ENCODE results near the gene PHF24. TPM values are rescaled to one million over a fixed set of nuclear protein-coding genes. Genes with fewer than 3 reads are reported as not detected.

The PHF24 gene
- total RNA-seq, 2 experiments from 2014 or later = not detected

- Histone ChIP-seq H3K4me1 (ENCODE audit: insufficient read depth, low read length) (peaks cover 71% of the 10 kb centered on the region), H3K27ac (ENCODE audit: low read depth in 1 of 2, low read length in 2 of 2) (no peak overlapping the region), H3K4me3 (ENCODE audit: low read length) (no peak overlapping the region), H3K27me3 (ENCODE audit: control insufficient read depth in 1 of 2, insufficient read depth in 2 of 2, low read length in 2 of 2) (no peaks in the 10 kb centered on the region), H3K36me3 (ENCODE audit: insufficient read depth, low read length) (no peaks in the 10 kb centered on the region), H3K9me3 (ENCODE audit: control insufficient read depth in 1 of 2, insufficient read depth in 1 of 2, low read length in 2 of 2) (no peaks in the 10 kb centered on the region)
- ATAC-seq (ENCODE audit: poor library complexity) (no peak), DNase-seq (peak in 12 of 14 experiments; percentile 20 to 77 (median 44))
- H3K4me3 Mint-ChIP-seq = no peak overlapping the region
- ChIA-PET POLR2A (interaction anchor here (1.3 kb wide), 1 partner anchor 86 kb away, joined by 4 read pairs; no protein-coding TSS in a partner anchor), CTCF (interaction anchor here (0.8 to 2.3 kb wide), 8 partner anchors 8 to 118 kb away, joined by 3 to 16 read pairs (median 4); partner anchors contain the start of gene STOML2)
- H3K27ac Mint-ChIP-seq = peak overlapping the region; percentile 84
- intact Hi-C loops (cut with DNase I, micrococcal nuclease) = loop anchor here (1.0 to 10.0 kb wide), 9 partner anchors 86 to 749 kb away; partner anchors contain the start of genes CREB3 (in 1 of the 2), ENHO (in 1 of the 2), PIGO (in 1 of the 2) and TLN1 (in 1 of the 2)
- H3K4me1 Mint-ChIP-seq (ENCODE audit: low read depth) = peaks cover 75% of the 10 kb centered on the region
- H3K36me3 Mint-ChIP-seq (ENCODE audit: low read depth) = no peaks in the 10 kb centered on the region
- H3K9me3 Mint-ChIP-seq = no peaks in the 10 kb centered on the region
- H3K27me3 Mint-ChIP-seq = no peaks in the 10 kb centered on the region
- peak; percentile 74 for TF ChIP-seq CTCF (IDR thresholded peaks at IDR 0.05)
Measured at GRCh38 chr9:34985311-34985899, 27.3 kb downstream of the PHF24 start.

DNA sequence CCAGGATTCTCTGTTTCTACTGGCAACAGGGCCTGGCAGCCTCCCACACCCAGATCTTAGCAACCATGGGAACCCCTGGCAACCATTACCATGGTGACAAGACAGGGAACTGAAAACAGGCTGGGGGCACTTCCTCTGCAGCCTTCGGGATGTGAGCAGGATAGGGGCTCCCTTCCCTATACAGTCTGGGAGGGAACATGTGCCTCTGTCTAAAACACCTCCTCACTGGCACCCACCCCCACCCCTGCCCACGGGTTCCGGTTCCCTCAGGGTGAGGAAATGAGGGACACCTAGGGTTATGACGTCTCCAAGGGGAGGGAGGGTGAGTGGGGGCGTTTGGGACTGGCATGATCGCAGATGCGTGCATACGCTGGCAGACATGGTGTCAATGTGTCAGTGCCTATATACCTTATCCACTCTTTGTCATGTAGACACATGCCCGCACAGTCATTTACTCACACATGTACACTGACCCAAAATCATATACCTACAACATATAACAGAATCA lies 28.5 kb downstream of the PHF24 start:
- H3K27me3 Mint-ChIP-seq = no peaks in the 10 kb centered on the region
- H3K36me3 ChIP-seq (ENCODE audit: insufficient read depth, low read length) = no peaks in the 10 kb centered on the region
- intact Hi-C loops (cut with DNase I, micrococcal nuclease) = loop anchor here (5.0 to 10.0 kb wide), 7 partner anchors 86 to 748 kb away; partner anchors contain the start of genes CREB3 (in 1 of the 2), ENHO (in 1 of the 2), PIGO (in 1 of the 2) and TLN1 (in 1 of the 2)
- peak overlapping the region in 1 of 2 donors; percentile 4 for H3K27ac ChIP-seq (ENCODE audit: low read depth in 1 of 2, low read length in 2 of 2)
- no peak for TF ChIP-seq CTCF (IDR thresholded peaks at IDR 0.05)
- CTCF ChIA-PET = interaction anchor here (0.7 kb wide), 1 partner anchor 79 kb away, joined by 3 read pairs; no protein-coding TSS in a partner anchor
- H3K9me3 Mint-ChIP-seq = no peaks in the 10 kb centered on the region
- H3K9me3 ChIP-seq (ENCODE audit: control insufficient read depth in 1 of 2, insufficient read depth in 1 of 2, low read length in 2 of 2) = no peaks in the 10 kb centered on the region
- H3K4me1 ChIP-seq (ENCODE audit: insufficient read depth, low read length) = peaks cover 74% of the 10 kb centered on the region
- no peaks in the 10 kb centered on the region for H3K27me3 ChIP-seq (ENCODE audit: control insufficient read depth in 1 of 2, insufficient read depth in 2 of 2, low read length in 2 of 2)
- ATAC-seq (ENCODE audit: poor library complexity) (peak; percentile 35), DNase-seq (peak in 13 of 14 experiments; percentile 15 to 88 (median 50))
- POLR2A ChIA-PET = no interaction called here
- H3K4me3 ChIP-seq (ENCODE audit: low read length) = no peak overlapping the region
- peak overlapping the region; percentile 63 for H3K4me3 Mint-ChIP-seq
- peaks cover 77% of the 10 kb centered on the region for H3K4me1 Mint-ChIP-seq (ENCODE audit: low read depth)
- H3K36me3 Mint-ChIP-seq (ENCODE audit: low read depth) = no peaks in the 10 kb centered on the region
- H3K27ac Mint-ChIP-seq = peak overlapping the region; percentile 84

DNA sequence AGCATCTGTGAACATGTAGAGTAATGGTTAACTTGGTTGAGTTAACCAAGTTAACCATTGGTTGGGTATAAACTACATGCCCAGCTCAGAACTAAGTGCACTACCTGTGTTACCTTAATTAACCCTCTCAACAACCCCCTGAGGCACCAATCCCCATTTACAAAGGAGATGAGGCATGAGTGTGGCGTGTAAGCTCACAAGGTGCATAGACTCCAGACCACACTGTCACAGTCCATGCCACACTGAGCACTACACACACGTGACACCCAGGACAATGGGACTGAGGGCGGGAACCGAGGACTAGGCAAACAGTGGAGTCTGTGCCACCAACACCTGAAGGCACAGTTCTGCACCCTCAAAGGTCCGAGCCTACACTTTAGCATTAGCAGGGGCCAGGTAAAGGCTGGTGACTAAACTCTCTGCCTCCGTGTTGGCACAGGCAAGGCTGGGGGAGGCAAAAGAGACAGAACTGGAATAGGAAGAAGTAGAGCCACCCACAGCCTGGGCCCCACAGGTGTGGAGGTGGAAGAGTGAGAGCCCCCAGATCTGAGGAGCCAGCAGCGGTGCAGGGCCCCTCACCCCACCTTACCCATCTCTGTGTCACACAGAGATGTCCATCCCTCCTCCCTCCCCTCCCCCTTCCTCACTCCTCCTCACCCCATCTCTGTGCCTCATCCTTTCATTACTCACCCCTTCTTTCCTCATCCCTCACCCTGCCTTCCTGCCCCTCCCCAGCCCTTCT lies 29.2 kb downstream of the PHF24 start:
- Histone ChIP-seq H3K36me3 (ENCODE audit: insufficient read depth, low read length) (no peaks in the 10 kb centered on the region), H3K4me3 (ENCODE audit: low read length) (no peak overlapping the region), H3K4me1 (ENCODE audit: insufficient read depth, low read length) (peaks cover 69% of the 10 kb centered on the region), H3K27me3 (ENCODE audit: control insufficient read depth in 1 of 2, insufficient read depth in 2 of 2, low read length in 2 of 2) (no peaks in the 10 kb centered on the region), H3K27ac (ENCODE audit: low read depth in 1 of 2, low read length in 2 of 2) (peak overlapping the region; percentile 4 to 58), H3K9me3 (ENCODE audit: control insufficient read depth in 1 of 2, insufficient read depth in 1 of 2, low read length in 2 of 2) (no peaks in the 10 kb centered on the region)
- no peak for TF ChIP-seq CTCF (IDR thresholded peaks at IDR 0.05)
- POLR2A ChIA-PET = no interaction called here
- Mint-ChIP-seq H3K4me1 (ENCODE audit: low read depth) (peaks cover 71% of the 10 kb centered on the region), H3K27me3 (no peaks in the 10 kb centered on the region), H3K4me3 (peak overlapping the region; percentile 63), H3K9me3 (no peaks in the 10 kb centered on the region), H3K27ac (peak overlapping the region; percentile 84), H3K36me3 (ENCODE audit: low read depth) (no peaks in the 10 kb centered on the region)
- ATAC-seq (ENCODE audit: poor library complexity) (no peak), DNase-seq (peak in 2 of 14 experiments; percentile 30 to 43)
- intact Hi-C loops (cut with DNase I, micrococcal nuclease) = loop anchor here (5.0 to 10.0 kb wide), 7 partner anchors 85 to 747 kb away; partner anchors contain the start of genes CREB3 (in 1 of the 2), ENHO (in 1 of the 2), PIGO (in 1 of the 2) and TLN1 (in 1 of the 2)
- CTCF ChIA-PET = no interaction called here

Measured in CD4-positive, alpha-beta T cell (primary cell).